ENCODE data around the gene RAB27A. TPM values are rescaled to one million over a fixed set of nuclear protein-coding genes. Genes with fewer than 3 reads are reported as not detected.
"Not testable (repeated sequence)": the region's sequence is repeated elsewhere in the genome, so short reads cannot be mapped to it uniquely, and the experiment has no call there.

RAB27A gene
- 1 to 10 TPM; 1.6 to 6.1 (median 3.6) TPM for total RNA-seq

GRCh38 chr15:55289746-55290527 lies at the start of gene RAB27A:
Gene RAB27A, minus strand, starts transcription at chr15:55289813. Its CDS starts 54,879 bp downstream, at chr15:55234934.
- ATAC-seq (replicated peaks in 6 of 8): peak; percentile 85 to 92 (median 88)
- peaks cover 2 to 4% of the 10 kb centered on the region in 2 donors for H3K4me1 ChIP-seq (replicated peaks in 1 of 2)
- H3K4me3 ChIP-seq: peak within 1 kb of the TSS; percentile 31 to 57 (median 50)
- H3K27ac ChIP-seq: no peak within 1 kb of the TSS
- in situ Hi-C loops (cut with MboI; ENCODE audit: low pct_unique_long_range_greater_than_20kb in 2 of 9, low sequenced_read_pairs in 9 of 9, unreplicated experiment in 9 of 9): loop anchor here in 1 of 9 experiments (10.0 kb wide), 1 partner anchor 65 kb away; no protein-coding TSS in a partner anchor
- 0 to 10% (median 0%) methylated on average over 1 to 8 of the region's 69 CpGs; no CpG with 5 or more reads in 2 of the 10 experiments for WGBS, 10 experiments

- H3K27ac ChIP-seq: no peak overlapping the region
- in situ Hi-C loops (cut with MboI; ENCODE audit: low pct_unique_long_range_greater_than_20kb in 2 of 9, low sequenced_read_pairs in 9 of 9, unreplicated experiment in 9 of 9): loop anchor here in 1 of 9 experiments (25.0 kb wide), 1 partner anchor 100 kb away; no protein-coding TSS in a partner anchor
These were observed 47.5 kb upstream of the RAB27A start for GRCh38 chr15:55337160-55337559.

GRCh38 chr15:55334997-55335396 lies 45.4 kb upstream of the RAB27A start:
- ATAC-seq (replicated peaks in 6 of 8): no peak
- in situ Hi-C loops (cut with MboI; ENCODE audit: low pct_unique_long_range_greater_than_20kb in 2 of 9, low sequenced_read_pairs in 9 of 9, unreplicated experiment in 9 of 9): loop anchor here in 1 of 9 experiments (25.0 kb wide), 1 partner anchor 102 kb away; no protein-coding TSS in a partner anchor

More at GRCh38 chr15:55337160-55337559, 47.5 kb upstream of the RAB27A start:
- Histone ChIP-seq H3K4me1 (replicated peaks in 1 of 2) (no peaks in the 10 kb centered on the region), H3K4me3 (no peak overlapping the region)
- no peak for ATAC-seq (replicated peaks in 6 of 8)
- WGBS, 10 experiments: 100% methylated on average over 1 of the region's 1 CpG; no CpG with 5 or more reads in 8 of the 10 experiments

GRCh38 chr15:55334371-55334770 lies 44.8 kb upstream of the RAB27A start:
- no peak overlapping the region for H3K27ac ChIP-seq
- no peak for ATAC-seq (replicated peaks in 6 of 8)
- no peak overlapping the region for H3K4me3 ChIP-seq
- in situ Hi-C loops (cut with MboI; ENCODE audit: low pct_unique_long_range_greater_than_20kb in 2 of 9, low sequenced_read_pairs in 9 of 9, unreplicated experiment in 9 of 9): loop anchor here in 1 of 9 experiments (25.0 kb wide), 1 partner anchor 103 kb away; no protein-coding TSS in a partner anchor
- 40 to 89% (median 80%) methylated on average over 1 to 5 of the region's 5 CpGs; no CpG with 5 or more reads in 1 of the 10 experiments for WGBS, 10 experiments
- no peaks in the 10 kb centered on the region for H3K4me1 ChIP-seq (replicated peaks in 1 of 2)

More at GRCh38 chr15:55334997-55335396, 45.4 kb upstream of the RAB27A start:
- no peak overlapping the region for H3K27ac ChIP-seq
- WGBS, 10 experiments: 80 to 100% (median 100%) methylated on average over 1 of the region's 1 CpG; no CpG with 5 or more reads in 3 of the 10 experiments
- H3K4me3 ChIP-seq: no peak overlapping the region
- no peaks in the 10 kb centered on the region for H3K4me1 ChIP-seq (replicated peaks in 1 of 2)

- WGBS, 10 experiments: 67 to 71% (median 67%) methylated on average over 1 of the region's 1 CpG; no CpG with 5 or more reads in 4 of the 10 experiments
- Histone ChIP-seq H3K4me3 (no peak overlapping the region), H3K4me1 (replicated peaks in 1 of 2) (no peaks in the 10 kb centered on the region), H3K27ac (no peak overlapping the region)
- in situ Hi-C loops (cut with MboI; ENCODE audit: low pct_unique_long_range_greater_than_20kb in 2 of 9, low sequenced_read_pairs in 9 of 9, unreplicated experiment in 9 of 9): loop anchor here in 1 of 9 experiments (25.0 kb wide), 1 partner anchor 110 kb away; no protein-coding TSS in a partner anchor
- ATAC-seq (replicated peaks in 6 of 8): no peak
These were observed 37.8 kb upstream of the RAB27A start for GRCh38 chr15:55327387-55327786.

- H3K4me1 ChIP-seq (replicated peaks in 1 of 2): peaks cover 2% of the 10 kb centered on the region in 2 donors
- no peak overlapping the region for H3K4me3 ChIP-seq
- WGBS, 10 experiments: 43 to 100% (median 86%) methylated on average over 1 to 5 of the region's 5 CpGs
- ATAC-seq (replicated peaks in 6 of 8): no peak
- in situ Hi-C loops (cut with MboI; ENCODE audit: low pct_unique_long_range_greater_than_20kb in 2 of 9, low sequenced_read_pairs in 9 of 9, unreplicated experiment in 9 of 9): no loop called here
- no peak overlapping the region for H3K27ac ChIP-seq
These were observed 32.9 kb upstream of the RAB27A start for GRCh38 chr15:55322467-55322866.

GRCh38 chr15:55320963-55321362 lies 31.4 kb upstream of the RAB27A start:
- 50 to 100% (median 100%) methylated on average over 1 of the region's 1 CpG; no CpG with 5 or more reads in 1 of the 10 experiments for WGBS, 10 experiments

GRCh38 chr15:55320238-55320550 lies 30.6 kb upstream of the RAB27A start:
- no peak overlapping the region for H3K4me3 ChIP-seq
- peaks cover 2% of the 10 kb centered on the region in 2 donors for H3K4me1 ChIP-seq (replicated peaks in 1 of 2)
- in situ Hi-C loops (cut with MboI; ENCODE audit: low pct_unique_long_range_greater_than_20kb in 2 of 9, low sequenced_read_pairs in 9 of 9, unreplicated experiment in 9 of 9): no loop called here
- WGBS, 10 experiments: 20 to 100% (median 77%) methylated on average over 1 to 2 of the region's 2 CpGs; no CpG with 5 or more reads in 1 of the 10 experiments
- no peak overlapping the region for H3K27ac ChIP-seq
- no peak for ATAC-seq (replicated peaks in 6 of 8)

More at GRCh38 chr15:55320963-55321362, 31.4 kb upstream of the RAB27A start:
- ATAC-seq (replicated peaks in 6 of 8): no peak
- no peak overlapping the region for H3K4me3 ChIP-seq
- H3K27ac ChIP-seq: no peak overlapping the region
- H3K4me1 ChIP-seq (replicated peaks in 1 of 2): peaks cover 2% of the 10 kb centered on the region in 2 donors
- in situ Hi-C loops (cut with MboI; ENCODE audit: low pct_unique_long_range_greater_than_20kb in 2 of 9, low sequenced_read_pairs in 9 of 9, unreplicated experiment in 9 of 9): no loop called here

- peak overlapping the region; percentile 82 to 92 for H3K27ac ChIP-seq
- in situ Hi-C loops (cut with MboI; ENCODE audit: low pct_unique_long_range_greater_than_20kb in 2 of 9, low sequenced_read_pairs in 9 of 9, unreplicated experiment in 9 of 9): no loop called here
- 5 to 88% (median 50%) methylated on average over 1 to 4 of the region's 4 CpGs for WGBS, 10 experiments
- peak in 1 of 8 experiments; percentile 10 for ATAC-seq (replicated peaks in 6 of 8)
- H3K4me3 ChIP-seq: peak overlapping the region; percentile 49 to 93 (median 74)
- peaks cover 2% of the 10 kb centered on the region in 2 donors for H3K4me1 ChIP-seq (replicated peaks in 1 of 2)
These were observed 30.1 kb upstream of the RAB27A start for GRCh38 chr15:55319537-55320237.

- in situ Hi-C loops (cut with MboI; ENCODE audit: low pct_unique_long_range_greater_than_20kb in 2 of 9, low sequenced_read_pairs in 9 of 9, unreplicated experiment in 9 of 9): no loop called here
- peak; percentile 93 to 98 (median 98) for ATAC-seq (replicated peaks in 6 of 8)
- Histone ChIP-seq H3K27ac (peak within 1 kb of the TSS; percentile 82 to 92), H3K4me3 (peak within 1 kb of the TSS; percentile 49 to 93 (median 74)), H3K4me1 (replicated peaks in 1 of 2) (peaks cover 2% of the 10 kb centered on the region in 2 donors)
- WGBS, 10 experiments: 0 to 40% (median 3%) methylated on average over 1 to 27 of the region's 49 CpGs; no CpG with 5 or more reads in 1 of the 10 experiments
These were observed 29.2 kb upstream of the RAB27A start, which contains the start of the genes PIGB and PIGBOS1 for GRCh38 chr15:55318588-55319494. Gene PIGB, plus strand, starts transcription at chr15:55319222. Its CDS starts 29 bp downstream, at chr15:55319251. Gene PIGBOS1, minus strand, starts transcription at chr15:55319123. Its CDS starts 1,331 bp downstream, at chr15:55317792.

GRCh38 chr15:55302801-55303200 lies 13.2 kb upstream of the RAB27A start:
- H3K4me1 ChIP-seq (replicated peaks in 1 of 2); ATAC-seq (replicated peaks in 6 of 8); in situ Hi-C loops (cut with MboI; ENCODE audit: low pct_unique_long_range_greater_than_20kb in 2 of 9, low sequenced_read_pairs in 9 of 9, unreplicated experiment in 9 of 9); H3K4me3 ChIP-seq; H3K27ac ChIP-seq: not testable (repeated sequence)
- no CpG with 5 or more reads among the region's 32 CpGs for WGBS, 10 experiments

- no peaks in the 10 kb centered on the region for H3K4me1 ChIP-seq (replicated peaks in 1 of 2)
- peak in 1 of 8 experiments; percentile 66 for ATAC-seq (replicated peaks in 6 of 8)
- H3K4me3 ChIP-seq: no peak overlapping the region
- H3K27ac ChIP-seq: no peak overlapping the region
- in situ Hi-C loops (cut with MboI; ENCODE audit: low pct_unique_long_range_greater_than_20kb in 2 of 9, low sequenced_read_pairs in 9 of 9, unreplicated experiment in 9 of 9): no loop called here
These were observed 7.7 kb upstream of the RAB27A start for GRCh38 chr15:55297315-55297714.
